Measurements from ENCODE around the gene TCTN3.

DNA sequence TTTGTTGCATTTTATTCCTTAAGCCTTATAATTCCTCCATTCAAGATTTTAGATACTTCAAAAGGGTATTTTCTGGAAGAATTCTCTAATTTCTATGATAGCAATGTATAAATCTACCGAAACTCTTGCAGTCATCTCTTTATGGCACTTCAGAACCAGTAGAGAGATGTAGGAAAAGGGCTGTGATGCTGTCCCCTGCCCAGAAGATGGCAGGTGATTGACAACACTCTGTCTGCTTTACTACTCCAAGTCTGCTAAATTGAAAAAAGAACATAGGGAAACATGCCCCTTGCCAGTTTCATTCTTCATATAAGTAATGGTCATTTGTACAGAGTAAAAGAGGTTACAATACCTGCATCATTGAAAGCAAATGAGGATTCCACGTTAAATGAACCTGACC is 5.1 kb downstream of the TCTN3 start:
- TF ChIP-seq ARNTL (CRISPR knock-in tag; IDR thresholded peaks at IDR 0.05; ENCODE audit: borderline replicate concordance, low read depth) (no peak), BACH2 (CRISPR knock-in tag; IDR thresholded peaks at IDR 0.05; ENCODE audit: borderline replicate concordance) (no peak), PPARA (CRISPR knock-in tag; IDR thresholded peaks at IDR 0.05; ENCODE audit: borderline replicate concordance) (no peak), RARB (CRISPR knock-in tag; IDR thresholded peaks at IDR 0.05) (no peak), CSDC2 (CRISPR knock-in tag; IDR thresholded peaks at IDR 0.05) (no peak), ZC3H10 (CRISPR knock-in tag; IDR thresholded peaks at IDR 0.05) (no peak), POU6F1 (CRISPR knock-in tag; IDR thresholded peaks at IDR 0.05; ENCODE audit: borderline replicate concordance, low read depth) (no peak), ZFP3 (CRISPR knock-in tag; IDR thresholded peaks at IDR 0.05) (no peak), TCF4 (CRISPR knock-in tag; IDR thresholded peaks at IDR 0.05; ENCODE audit: borderline replicate concordance) (no peak), ZFP30 (CRISPR knock-in tag; IDR thresholded peaks at IDR 0.05) (no peak), OSR1 (CRISPR knock-in tag; IDR thresholded peaks at IDR 0.05) (no peak)
- TF ChIP-seq, protein P1, sequence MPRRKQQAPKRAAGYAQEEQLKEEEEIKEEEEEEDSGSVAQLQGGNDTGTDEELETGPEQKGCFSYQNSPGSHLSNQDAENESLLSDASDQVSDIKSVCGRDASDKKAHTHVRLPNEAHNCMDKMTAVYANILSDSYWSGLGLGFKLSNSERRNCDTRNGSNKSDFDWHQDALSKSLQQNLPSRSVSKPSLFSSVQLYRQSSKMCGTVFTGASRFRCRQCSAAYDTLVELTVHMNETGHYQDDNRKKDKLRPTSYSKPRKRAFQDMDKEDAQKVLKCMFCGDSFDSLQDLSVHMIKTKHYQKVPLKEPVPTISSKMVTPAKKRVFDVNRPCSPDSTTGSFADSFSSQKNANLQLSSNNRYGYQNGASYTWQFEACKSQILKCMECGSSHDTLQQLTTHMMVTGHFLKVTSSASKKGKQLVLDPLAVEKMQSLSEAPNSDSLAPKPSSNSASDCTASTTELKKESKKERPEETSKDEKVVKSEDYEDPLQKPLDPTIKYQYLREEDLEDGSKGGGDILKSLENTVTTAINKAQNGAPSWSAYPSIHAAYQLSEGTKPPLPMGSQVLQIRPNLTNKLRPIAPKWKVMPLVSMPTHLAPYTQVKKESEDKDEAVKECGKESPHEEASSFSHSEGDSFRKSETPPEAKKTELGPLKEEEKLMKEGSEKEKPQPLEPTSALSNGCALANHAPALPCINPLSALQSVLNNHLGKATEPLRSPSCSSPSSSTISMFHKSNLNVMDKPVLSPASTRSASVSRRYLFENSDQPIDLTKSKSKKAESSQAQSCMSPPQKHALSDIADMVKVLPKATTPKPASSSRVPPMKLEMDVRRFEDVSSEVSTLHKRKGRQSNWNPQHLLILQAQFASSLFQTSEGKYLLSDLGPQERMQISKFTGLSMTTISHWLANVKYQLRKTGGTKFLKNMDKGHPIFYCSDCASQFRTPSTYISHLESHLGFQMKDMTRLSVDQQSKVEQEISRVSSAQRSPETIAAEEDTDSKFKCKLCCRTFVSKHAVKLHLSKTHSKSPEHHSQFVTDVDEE (CRISPR knock-in tag; IDR thresholded peaks at IDR 0.05), result no peak

All from SK-N-SH treated with all-trans-retinoic acid at 6 μM for 48 hours (cell line).